PC-9 (cell line): Measurements from ENCODE around the gene ZNHIT2. TPM values are rescaled to one million over a fixed set of nuclear protein-coding genes. Genes with fewer than 3 reads are reported as not detected.
"Not testable (repeated sequence)": the region's sequence is repeated elsewhere in the genome, so short reads cannot be mapped to it uniquely, and the experiment has no call there.

Source experiments
- BruUV-seq: library from RNA; stranded (reverse); fragments of 400-500 nt; replicated peaks from 2 replicates; lab custom pipeline; 2021; lab: Mats Ljungman, UMichigan
- CTCF ChIA-PET: fragments of 300-600 bp; sonication (Branson Sonifier 250); formaldehyde crosslinking; loops from one replicate; lab custom pipeline; 2022; ENCODE audit warnings: antibody characterized with exemption; lab: Charles Lee
- POLR2A ChIA-PET: fragments of 300-600 bp; sonication (Branson Sonifier 250); formaldehyde crosslinking; loops from one replicate; lab custom pipeline; 2022; ENCODE audit warnings: antibody characterized with exemption; ENCODE audit not compliant: unreplicated experiment; lab: Charles Lee
- DNase-seq, 2 experiments: peaks; one replicate each; pipeline versions ENCODE4 v3.0.0 to v3.0.0-alpha.2; 2015 to 2022; ENCODE audit warnings: mixed read lengths in 1 of 2
- H2AFZ ChIP-seq: fragments of 200-600 bp; sonication (generic); 2 replicates; pipeline ENCODE4 v1.8.1; 2017; ENCODE audit warnings: antibody characterized with exemption
- H3F3A ChIP-seq: fragments of 200-600 bp; sonication (generic); 2 replicates; pipeline ENCODE4 v1.8.1; 2017; ENCODE audit warnings: antibody characterized with exemption, mild to moderate bottlenecking, low read depth; ENCODE audit not compliant: insufficient read depth
- H3K27ac ChIP-seq: fragments of 200-600 bp; sonication (generic); 2 replicates; pipeline ENCODE4 v1.6.1; 2016; ENCODE audit warnings: mixed run types
- H3K27me3 ChIP-seq: fragments of 200-600 bp; sonication (generic); 2 replicates; pipeline ENCODE4 v1.6.1; 2016; ENCODE audit warnings: low read depth, mixed run types; ENCODE audit not compliant: insufficient read depth
- H3K36me3 ChIP-seq: fragments of 200-600 bp; sonication (generic); 2 replicates; pipeline ENCODE4 v1.6.1; 2016; ENCODE audit warnings: low read depth, mixed run types
- H3K4me1 ChIP-seq: fragments of 200-600 bp; sonication (generic); replicated peaks from 2 replicates; pipeline ENCODE4 v1.6.1; 2016; ENCODE audit warnings: mixed run types; ENCODE audit not compliant: insufficient read depth
- H3K4me2 ChIP-seq: fragments of 200-600 bp; sonication (generic); 2 replicates; pipeline ENCODE4 v1.6.1; 2017; ENCODE audit warnings: mixed run types
- H3K4me3 ChIP-seq: fragments of 200-600 bp; sonication (generic); 2 replicates; pipeline ENCODE4 v1.6.1; 2016; ENCODE audit warnings: mixed run types
- H3K79me2 ChIP-seq: fragments of 200-600 bp; sonication (generic); 2 replicates; pipeline ENCODE4 v1.6.1; 2017; ENCODE audit warnings: low read depth, mixed run types
- H3K9me2 ChIP-seq: fragments of 200-600 bp; sonication (generic); 2 replicates; pipeline ENCODE4 v1.8.1; 2017; ENCODE audit warnings: mild to moderate bottlenecking; ENCODE audit not compliant: insufficient read depth
- H3K9me3 ChIP-seq: fragments of 200-600 bp; sonication (generic); 2 replicates; pipeline ENCODE4 v1.8.1; 2016; ENCODE audit warnings: low read depth; ENCODE audit not compliant: insufficient read depth
- H4K20me1 ChIP-seq: fragments of 200-600 bp; sonication (generic); 2 replicates; pipeline ENCODE4 v1.8.1; 2017; ENCODE audit not compliant: insufficient read depth
- EZH2 ChIP-seq: fragments of 200-600 bp; sonication (generic); IDR thresholded peaks from 2 replicates; pipeline ENCODE4 v1.8.0; 2017; ENCODE audit warnings: antibody characterized with exemption, low read depth
- intact Hi-C: fragments of 100-400 bp; cut with micrococcal nuclease; formaldehyde crosslinking; loops from one replicate; pipeline ENCODE4 v1.10.0; 2022; ENCODE audit not compliant: unreplicated experiment
- total RNA-seq: library from RNA; stranded (reverse); gene quantifications from 2 replicates; pipeline ENCODE4 v1.2.3, GENCODE V29; 2021
- TF ChIP-seq, protein P1 (sequence below): fragments of 200-600 bp; sonication (generic); conservative IDR thresholded peaks from 2 replicates; pipeline ENCODE4 v1.6.1; 2017; ENCODE audit warnings: mixed run types, antibody characterized with exemption, mild to moderate bottlenecking, moderate library complexity

ZNHIT2 gene
- total RNA-seq, 1 experiment from 2014 or later, result 13.7 TPM

DNA sequence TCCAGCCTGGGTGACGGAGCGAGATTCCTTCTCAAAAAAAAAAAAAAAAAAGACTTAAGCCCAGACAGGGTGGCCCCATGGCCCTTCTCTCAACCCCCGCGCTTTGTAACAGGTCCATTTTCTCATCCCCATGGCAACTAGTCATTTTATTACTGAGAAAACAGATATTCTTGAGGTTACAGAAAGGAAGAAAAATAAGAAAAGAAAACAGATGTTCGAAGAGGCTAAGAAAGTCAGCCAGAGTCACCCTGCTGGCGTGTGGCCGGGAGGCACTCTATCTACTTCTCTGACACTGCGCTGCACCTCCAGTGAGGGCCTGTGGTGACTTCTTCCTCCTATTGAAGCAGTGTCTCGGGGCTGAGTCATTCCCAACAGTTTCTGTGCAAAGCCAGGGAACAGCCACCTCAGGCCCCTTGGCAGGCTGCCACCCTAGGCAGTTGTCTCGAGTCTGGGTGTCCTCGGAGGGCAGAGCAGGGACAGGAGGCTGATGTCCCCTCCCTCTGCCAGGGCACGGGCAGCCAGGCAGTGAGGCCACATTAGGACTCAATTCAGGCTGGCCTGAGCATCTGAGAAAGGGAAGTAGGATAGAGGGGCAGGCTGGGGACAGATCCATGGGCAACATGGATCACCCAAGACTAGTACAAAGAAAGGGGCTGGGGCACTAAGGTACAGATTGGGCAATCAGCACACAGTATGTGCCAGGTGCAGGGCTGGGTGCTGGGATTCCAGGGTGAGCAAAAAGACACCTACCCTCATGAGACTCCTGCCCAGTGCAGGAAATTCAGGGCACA lies 33.2 kb upstream of the ZNHIT2 start:
- H3F3A ChIP-seq, result peaks cover 48% of the 10 kb centered on the region
- no peaks in the 10 kb centered on the region for H3K79me2 ChIP-seq
- peak overlapping the region; percentile 18; the same call in 1 of the 2 replicates for H3K4me3 ChIP-seq
- intact Hi-C loops, result loop anchor here (1.0 to 2.0 kb wide), 3 partner anchors 15 to 30 kb away; partner anchors contain the start of gene CAPN1
- ChIA-PET POLR2A (interaction anchor here (0.6 kb wide), 1 partner anchor 17 kb away, joined by 10 read pairs; no protein-coding TSS in a partner anchor), CTCF (interaction anchor here (0.6 kb wide), 1 partner anchor 179 kb away, joined by 3 read pairs; no protein-coding TSS in a partner anchor)
- H3K9me2 ChIP-seq, result no peaks in the 10 kb centered on the region
- H3K4me1 ChIP-seq, result peaks cover 40% of the 10 kb centered on the region
- H3K27ac ChIP-seq, result peak overlapping the region; percentile 88
- H3K27me3 ChIP-seq, result no peaks in the 10 kb centered on the region
- no TSS peak for BruUV-seq
- H3K9me3 ChIP-seq, result no peaks in the 10 kb centered on the region
- H3K36me3 ChIP-seq, result no peaks in the 10 kb centered on the region
- no peak overlapping the region; the same call in 1 of the 2 replicates for H2AFZ ChIP-seq
- TF ChIP-seq EZH2, result no peak
- TF ChIP-seq, protein P1, sequence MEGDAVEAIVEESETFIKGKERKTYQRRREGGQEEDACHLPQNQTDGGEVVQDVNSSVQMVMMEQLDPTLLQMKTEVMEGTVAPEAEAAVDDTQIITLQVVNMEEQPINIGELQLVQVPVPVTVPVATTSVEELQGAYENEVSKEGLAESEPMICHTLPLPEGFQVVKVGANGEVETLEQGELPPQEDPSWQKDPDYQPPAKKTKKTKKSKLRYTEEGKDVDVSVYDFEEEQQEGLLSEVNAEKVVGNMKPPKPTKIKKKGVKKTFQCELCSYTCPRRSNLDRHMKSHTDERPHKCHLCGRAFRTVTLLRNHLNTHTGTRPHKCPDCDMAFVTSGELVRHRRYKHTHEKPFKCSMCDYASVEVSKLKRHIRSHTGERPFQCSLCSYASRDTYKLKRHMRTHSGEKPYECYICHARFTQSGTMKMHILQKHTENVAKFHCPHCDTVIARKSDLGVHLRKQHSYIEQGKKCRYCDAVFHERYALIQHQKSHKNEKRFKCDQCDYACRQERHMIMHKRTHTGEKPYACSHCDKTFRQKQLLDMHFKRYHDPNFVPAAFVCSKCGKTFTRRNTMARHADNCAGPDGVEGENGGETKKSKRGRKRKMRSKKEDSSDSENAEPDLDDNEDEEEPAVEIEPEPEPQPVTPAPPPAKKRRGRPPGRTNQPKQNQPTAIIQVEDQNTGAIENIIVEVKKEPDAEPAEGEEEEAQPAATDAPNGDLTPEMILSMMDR, result no peak; the same call in 1 of the 2 replicates
- H4K20me1 ChIP-seq, result no peaks in the 10 kb centered on the region
- DNase-seq, result peak; percentile 99 to 100
- peak overlapping the region; percentile 66 for H3K4me2 ChIP-seq

DNA sequence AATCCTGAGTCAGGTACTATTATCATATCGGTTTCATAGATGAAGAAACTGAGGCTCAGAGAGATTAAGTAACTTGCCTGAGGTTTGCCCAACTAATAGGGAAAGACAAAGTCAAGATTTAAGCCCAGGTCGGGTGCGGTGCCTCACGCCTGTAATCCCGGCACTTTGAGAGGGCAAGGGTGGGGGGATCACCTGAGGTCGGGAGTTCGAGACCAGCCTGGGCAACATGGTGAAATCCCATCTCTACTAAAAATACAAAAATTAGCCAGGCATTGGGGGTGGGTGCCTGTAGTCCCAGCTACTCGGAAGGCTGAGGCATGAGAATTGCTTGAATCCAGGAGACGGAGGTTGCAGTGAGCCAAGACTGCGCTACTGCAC lies 32.6 kb upstream of the ZNHIT2 start:
- POLR2A ChIA-PET, result not testable (repeated sequence)

DNA sequence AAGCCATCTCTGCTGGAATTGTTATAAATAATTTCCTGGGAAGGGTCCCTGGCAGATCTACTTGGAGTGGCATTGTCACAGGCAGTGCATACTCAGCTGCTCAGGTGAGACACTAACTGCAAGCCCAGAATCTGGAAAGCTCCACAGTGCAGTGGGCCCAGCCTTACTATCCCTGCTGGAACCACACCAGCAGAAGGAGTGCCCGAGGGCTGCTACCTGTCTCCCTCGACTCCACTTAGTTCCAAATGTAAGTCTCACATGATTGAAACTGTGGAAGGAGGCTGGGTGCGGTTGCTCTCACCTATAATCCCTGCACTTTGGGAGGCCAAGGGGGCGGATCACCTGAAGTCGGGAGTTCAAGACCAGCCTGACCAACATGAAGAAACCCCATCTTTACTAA lies 31.2 kb upstream of the ZNHIT2 start:
- Histone ChIP-seq H3K27me3 (no peaks in the 10 kb centered on the region), H2AFZ (no peak overlapping the region), H3K36me3 (no peaks in the 10 kb centered on the region), H3K4me3 (no peak overlapping the region), H3K27ac (no peak overlapping the region), H3K9me2 (no peaks in the 10 kb centered on the region), H3K4me2 (no peak overlapping the region), H3K4me1 (peaks cover 39% of the 10 kb centered on the region), H4K20me1 (no peaks in the 10 kb centered on the region), H3F3A (peaks cover 53% of the 10 kb centered on the region), H3K9me3 (no peaks in the 10 kb centered on the region), H3K79me2 (no peaks in the 10 kb centered on the region)
- ChIA-PET POLR2A (interaction anchor here (0.6 kb wide), 1 partner anchor 239 kb away, joined by 3 read pairs; no protein-coding TSS in a partner anchor), CTCF (no interaction called here)
- BruUV-seq, result no TSS peak
- intact Hi-C loops, result no loop called here
- DNase-seq, result no peak
- TF ChIP-seq, protein P1, result no peak
- no peak for TF ChIP-seq EZH2

More for the DNA sequence above, 32.6 kb upstream of the ZNHIT2 start:
- Histone ChIP-seq H3K27ac (peak overlapping the region; percentile 88), H3F3A (peaks cover 50% of the 10 kb centered on the region), H3K4me1 (peaks cover 40% of the 10 kb centered on the region), H3K4me2 (peak overlapping the region; percentile 66)
- H3K27me3 ChIP-seq, H3K4me3 ChIP-seq, H2AFZ ChIP-seq, H3K36me3 ChIP-seq, DNase-seq, H4K20me1 ChIP-seq, H3K9me2 ChIP-seq, H3K79me2 ChIP-seq, H3K9me3 ChIP-seq, CTCF ChIA-PET: not testable (repeated sequence)
- TSS peak; percentile 99 for BruUV-seq
- intact Hi-C loops, result loop anchor here (1.0 to 2.0 kb wide), 3 partner anchors 15 to 31 kb away; partner anchors contain the start of gene CAPN1
